GM19397 (cell line): Measurements from ENCODE around the gene TRABD2A.
A peak's percentile ranks its signal among the peaks of the same experiment; 100 is the strongest.
"Not testable (repeated sequence)": the region's sequence is repeated elsewhere in the genome, so short reads cannot be mapped to it uniquely, and the experiment has no call there.

Source experiments
- ATAC-seq: cut with Tn5 transposase; IDR thresholded peaks from one replicate; pipeline ENCODE4 v1.9.1; 2021; ENCODE audit warnings: mild to moderate bottlenecking, moderate library complexity; ENCODE audit not compliant: unreplicated experiment

Gene TRABD2A

GRCh38 chr2:84880395-84880644, 564 bp downstream of the TRABD2A start:
- ATAC-seq: no peak

GRCh38 chr2:84879584-84880394, 1.1 kb downstream of the TRABD2A start:
- ATAC-seq: peak; percentile 58

DNA sequence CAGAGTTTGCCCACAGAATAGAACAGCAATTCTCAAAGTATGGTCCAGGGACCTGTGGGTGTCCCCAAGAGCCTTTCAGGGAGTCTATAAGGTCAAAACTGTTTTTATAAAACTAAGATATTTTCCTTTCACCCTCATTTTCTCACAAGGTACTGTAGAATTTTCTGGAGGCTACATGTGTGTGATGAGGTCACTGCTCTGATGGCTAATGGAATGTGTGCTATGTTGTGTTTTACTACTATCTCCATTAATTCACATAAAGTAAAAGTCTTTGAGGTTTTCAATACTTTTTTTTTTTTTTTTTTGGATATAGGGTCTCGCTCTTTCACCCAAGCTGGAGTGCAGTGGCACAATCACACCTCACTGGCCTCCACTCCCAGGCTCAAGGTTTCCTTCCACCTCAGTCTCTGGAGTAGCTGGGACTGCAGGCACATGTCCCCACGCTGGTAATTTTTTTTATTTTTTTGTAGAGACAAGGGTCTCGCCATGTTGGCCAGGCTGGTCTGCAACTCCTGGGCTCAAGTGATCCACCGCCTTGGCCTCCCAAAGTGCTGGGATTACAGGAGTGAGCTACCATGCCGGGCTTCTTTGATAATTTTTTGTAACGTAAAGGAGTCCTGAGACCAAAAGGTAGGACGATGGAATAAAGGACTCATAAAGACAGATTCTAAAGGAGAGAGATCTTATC, 1.8 kb downstream of the TRABD2A start:
- no peak for ATAC-seq

DNA sequence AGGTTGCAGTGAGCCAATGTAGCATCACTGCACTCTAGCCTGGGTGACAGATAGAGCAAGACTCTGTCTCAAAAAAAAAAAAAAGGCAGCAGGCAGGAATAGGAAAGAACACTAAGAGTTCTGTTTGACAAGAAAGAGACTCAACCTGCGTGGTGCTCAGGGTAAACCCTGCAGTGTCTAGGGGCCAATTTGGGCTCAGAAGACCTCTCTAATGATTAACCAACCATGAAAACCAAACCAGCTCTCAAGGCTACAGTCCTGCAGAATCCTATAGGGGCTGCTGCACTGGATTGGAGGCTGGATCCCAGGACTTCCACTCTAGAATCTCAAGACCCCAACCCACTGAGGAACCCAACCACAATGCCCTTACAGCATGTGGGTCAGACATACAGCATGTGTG, 2.4 kb downstream of the TRABD2A start:
- ATAC-seq: peak; percentile 40

GRCh38 chr2:84876369-84876768, 4.5 kb downstream of the TRABD2A start:
- ATAC-seq: no peak

DNA sequence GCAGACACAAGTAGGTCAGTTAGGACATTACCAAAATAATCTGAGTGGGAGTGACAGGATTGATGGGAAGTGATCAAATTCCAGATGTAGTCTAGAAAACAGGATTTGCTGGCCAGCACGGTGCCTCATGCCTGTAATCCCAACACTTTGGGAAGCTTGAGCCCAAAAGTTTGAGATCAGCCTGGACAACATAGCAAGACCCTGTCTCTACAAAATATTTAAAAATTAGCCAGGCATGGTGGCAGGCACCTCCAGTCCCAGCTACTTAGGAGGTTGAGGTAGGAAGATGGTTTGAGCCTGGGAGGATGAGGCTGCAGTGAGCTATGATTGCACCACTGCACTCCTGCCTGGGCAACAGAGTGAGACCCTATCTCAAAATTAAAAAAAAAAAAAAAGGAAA, 5.3 kb downstream of the TRABD2A start:
- not testable (repeated sequence) for ATAC-seq

DNA sequence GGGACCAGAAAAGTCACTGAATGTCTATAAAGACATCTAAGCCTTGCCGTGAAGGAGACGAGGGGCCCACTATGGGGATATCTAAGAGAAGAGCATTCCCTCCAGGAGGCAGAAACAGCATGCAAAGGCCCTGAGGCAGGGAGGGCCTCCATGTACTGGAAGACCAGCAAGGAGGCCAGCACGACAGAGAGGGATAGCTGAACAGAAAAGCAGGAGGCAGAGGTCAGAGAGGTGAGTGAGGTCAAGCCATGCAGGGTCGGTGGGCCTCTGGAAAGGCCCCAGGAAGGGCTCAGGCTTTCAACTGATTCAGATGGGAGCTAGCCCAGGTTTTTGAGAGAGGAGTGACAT, 5.7 kb downstream of the TRABD2A start:
- ATAC-seq: no peak

DNA sequence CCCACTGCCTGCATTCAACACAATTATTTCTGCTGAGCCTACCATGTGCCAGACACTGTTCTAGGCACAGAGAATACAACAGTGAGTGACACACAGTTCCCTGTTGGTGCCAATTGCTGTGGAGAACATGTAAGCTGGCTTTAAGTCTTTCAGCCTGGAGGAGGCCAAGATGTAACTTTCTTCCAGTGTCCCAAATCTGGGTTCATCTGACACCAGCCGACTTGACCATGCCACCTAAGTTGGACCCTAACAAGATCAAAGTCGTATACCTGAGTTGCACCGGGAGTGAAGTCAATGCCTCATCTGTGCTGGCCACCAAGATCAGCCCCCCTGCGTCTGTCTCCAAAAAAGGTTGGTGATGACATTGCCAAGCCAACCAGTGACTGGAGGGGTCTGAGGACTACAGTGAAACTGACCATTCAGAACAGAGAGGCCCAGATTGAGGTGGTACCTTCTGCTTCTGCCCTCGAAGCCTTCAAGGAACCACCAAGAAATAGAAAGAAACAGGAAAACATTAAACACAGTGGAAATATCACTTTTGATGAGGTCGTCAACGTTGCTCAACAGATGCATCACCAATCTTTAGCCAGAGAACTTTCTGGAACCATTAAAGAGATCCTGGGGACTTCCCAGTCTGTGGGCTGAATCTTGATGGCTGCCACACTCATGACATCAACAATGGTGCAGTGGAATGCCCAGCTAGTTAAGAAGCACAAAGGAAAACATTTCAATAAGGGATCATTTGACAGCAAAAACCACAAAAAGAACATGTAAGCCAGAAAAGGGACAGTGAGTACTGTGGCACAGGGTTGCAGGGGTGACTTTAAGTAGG, 6.3 kb downstream of the TRABD2A start:
- ATAC-seq: no peak

DNA sequence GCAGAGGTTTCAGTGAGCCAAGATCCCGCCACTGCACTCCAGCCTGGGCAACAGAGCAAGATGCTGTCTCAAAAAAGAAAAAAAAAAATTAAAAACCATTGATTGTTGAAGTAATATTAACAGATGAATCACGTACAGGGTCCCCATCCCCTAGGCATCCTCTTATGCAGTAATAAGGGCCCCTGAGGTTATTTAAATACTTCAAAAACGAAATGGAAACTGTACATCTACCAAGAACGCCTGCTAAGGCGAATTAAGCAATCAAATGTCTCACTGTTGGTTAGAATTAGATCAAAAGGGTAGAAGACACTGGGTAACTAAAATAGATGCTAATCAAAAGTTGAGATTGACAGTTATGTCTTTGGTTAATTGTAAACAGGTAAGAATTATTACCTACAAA, 7.5 kb downstream of the TRABD2A start:
- no peak for ATAC-seq

DNA sequence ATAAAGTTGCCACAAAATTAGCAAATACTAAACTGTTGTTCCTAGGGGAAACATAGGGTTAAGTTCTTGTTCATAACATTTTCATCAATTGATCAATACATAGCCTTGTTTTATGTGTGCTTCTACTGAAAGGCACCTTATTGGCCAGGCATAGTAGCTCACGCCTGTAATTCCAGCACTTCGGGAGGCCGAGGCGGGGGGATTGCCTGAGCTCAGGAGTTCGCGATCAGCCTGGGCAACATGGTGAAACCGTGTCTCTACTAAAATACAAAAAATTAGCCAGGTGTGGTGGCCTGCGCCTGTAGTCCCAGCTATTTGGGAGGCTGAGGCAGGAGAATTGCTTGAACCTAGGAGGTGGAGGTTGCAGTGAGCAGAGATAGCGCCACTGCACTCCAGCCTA, 8.2 kb downstream of the TRABD2A start:
- not testable (repeated sequence) for ATAC-seq

DNA sequence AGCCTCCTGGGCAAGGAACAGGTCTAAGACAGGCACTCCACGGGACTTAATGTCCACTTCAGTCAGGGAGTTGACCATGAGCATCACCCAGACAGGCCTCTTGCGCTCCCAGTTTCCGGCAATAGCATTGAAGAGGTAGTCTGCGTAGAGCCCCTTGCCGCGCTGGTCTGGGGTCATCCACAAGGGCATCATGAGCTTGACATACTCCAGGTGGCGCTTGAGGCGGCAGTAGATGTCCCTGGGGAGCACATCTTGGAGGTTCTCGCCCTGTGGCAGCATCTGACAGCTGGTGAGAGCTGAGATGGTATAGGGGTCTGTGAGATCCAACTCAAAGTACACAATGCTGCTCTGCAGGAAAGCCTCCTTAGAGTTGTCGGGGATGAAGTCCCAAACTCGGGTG, 10.6 kb downstream of the TRABD2A start:
- no peak for ATAC-seq

DNA sequence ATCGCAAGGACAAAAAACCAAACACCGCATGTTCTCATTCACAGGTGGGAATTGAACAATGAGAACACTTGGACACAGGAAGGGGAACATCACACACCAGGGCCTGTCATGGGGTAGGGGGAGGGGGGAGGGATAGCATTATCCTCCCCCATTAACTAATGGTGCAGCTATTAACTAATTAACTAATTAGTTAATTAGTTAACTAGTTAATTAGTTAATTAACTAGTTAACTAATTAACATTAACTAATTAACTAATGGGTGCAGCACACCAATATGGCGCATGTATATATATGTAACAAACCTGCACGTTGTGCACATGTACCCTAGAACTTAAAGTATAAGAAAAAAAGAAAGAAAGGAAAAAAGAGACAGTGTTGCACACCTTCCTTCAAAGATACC, 12.6 kb downstream of the TRABD2A start:
- not testable (repeated sequence) for ATAC-seq

GRCh38 chr2:84866122-84866521, 14.8 kb downstream of the TRABD2A start:
- ATAC-seq: no peak

GRCh38 chr2:84865181-84865783, 15.6 kb downstream of the TRABD2A start:
- no peak for ATAC-seq

DNA sequence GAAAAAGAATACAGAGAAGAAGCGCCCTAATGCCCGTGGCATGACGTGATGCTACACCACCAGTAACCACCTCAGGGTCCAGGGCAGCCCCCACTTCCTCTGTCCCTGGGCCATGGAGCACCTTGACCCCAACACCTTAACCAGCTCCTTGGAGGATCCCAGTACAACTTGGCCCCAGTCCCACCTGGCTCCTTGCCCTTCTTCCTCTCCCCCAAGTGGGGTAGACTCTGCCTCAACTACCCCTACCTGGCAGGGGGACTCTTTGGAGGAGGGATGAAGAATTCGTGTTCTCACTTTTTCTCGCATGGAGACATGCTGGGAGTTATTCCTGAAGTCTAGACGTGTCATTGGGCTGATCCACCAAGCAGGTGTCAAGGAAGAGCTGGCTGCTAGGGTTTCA, 18.9 kb downstream of the TRABD2A start:
- no peak for ATAC-seq

- no peak for ATAC-seq
Observed at GRCh38 chr2:84861539-84861938, 19.3 kb downstream of the TRABD2A start.

- no peak for ATAC-seq
Observed at GRCh38 chr2:84858937-84859336, 21.9 kb downstream of the TRABD2A start.

GRCh38 chr2:84858123-84858522, 22.8 kb downstream of the TRABD2A start:
- no peak for ATAC-seq

DNA sequence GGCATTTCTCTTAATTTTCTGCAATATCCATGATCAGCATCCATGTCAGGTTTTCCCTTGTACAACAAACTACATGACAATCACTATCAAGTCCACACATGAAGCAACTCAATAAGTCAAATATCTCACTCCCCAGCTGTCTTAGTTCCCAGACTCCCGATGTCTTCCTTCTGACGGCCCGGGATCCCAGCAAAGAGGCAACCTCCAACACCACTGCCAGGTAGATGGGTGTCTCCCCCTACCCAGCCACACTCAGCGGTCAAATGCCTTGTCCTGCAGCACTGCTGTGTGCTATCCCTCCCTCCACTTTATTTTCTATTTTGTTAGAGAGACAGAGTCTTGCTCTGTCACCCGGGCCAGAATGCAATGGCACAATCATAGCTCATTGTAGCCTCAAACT, 23.3 kb downstream of the TRABD2A start:
- no peak for ATAC-seq

DNA sequence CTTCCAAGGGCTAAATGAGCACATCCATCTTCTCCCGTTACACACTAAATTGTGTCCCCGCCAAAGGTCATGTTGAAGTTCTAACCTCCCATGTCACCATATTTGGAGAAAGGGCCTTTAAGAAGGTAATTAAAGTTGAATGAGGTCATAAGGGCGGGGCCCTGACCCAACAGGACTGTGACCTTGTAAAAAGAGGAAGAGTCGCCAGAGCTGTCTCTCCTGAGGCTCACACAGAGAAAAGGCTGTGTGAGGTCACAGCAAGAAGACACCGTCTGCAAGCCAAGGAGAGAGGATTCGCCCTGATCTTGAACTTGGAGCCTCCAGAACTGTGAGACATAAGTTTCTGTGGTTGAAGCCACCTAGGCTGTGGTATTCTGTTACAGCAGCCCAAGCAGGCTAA, 24.1 kb downstream of the TRABD2A start:
- peak; percentile 46 for ATAC-seq

DNA sequence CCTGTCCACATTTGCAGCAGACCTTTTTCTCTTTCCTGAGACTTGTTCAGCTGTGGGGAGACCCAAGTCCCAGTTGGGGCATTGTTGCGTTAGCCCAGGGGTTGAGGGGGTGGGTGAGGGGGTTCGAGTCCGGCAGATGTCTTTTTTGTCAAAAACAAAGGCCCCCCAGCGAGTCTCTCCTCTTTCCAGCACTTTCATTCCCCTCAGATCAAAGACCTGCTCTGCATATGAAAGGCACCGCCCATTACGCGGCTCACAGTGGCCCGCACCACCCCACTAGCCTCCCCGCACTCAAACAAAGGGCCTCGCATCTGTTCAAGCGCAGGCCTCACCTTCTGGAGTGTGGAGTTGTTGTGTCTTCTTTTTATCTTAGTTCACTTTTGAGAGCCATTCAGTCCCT, 25.2 kb downstream of the TRABD2A start:
- no peak for ATAC-seq

DNA sequence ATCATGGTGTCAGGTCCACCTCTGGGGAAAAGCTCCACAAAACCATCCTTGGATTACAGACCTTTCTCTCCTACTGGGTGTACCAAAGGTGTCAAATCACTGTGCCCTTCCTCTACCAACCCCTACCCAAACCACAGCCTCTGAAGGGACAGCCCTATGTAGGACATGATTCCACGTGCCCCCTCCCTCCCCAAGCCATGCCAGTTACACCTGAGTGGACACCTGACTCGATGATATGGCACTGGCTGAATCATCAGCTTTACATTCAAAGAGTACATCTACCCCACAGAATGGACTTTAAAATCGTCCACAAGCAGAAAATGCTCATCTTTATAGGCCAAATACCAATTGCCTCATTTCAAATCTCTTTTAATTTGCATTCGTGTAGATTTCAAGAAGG, 26.0 kb downstream of the TRABD2A start:
- no peak for ATAC-seq
